ENCODE data around the gene ATP8A2. TPM values are rescaled to one million over a fixed set of nuclear protein-coding genes. Genes with fewer than 3 reads are reported as not detected.

Gene ATP8A2
- total RNA-seq, 2 experiments from 2014 or later: 0.10 to 0.15 TPM

DNA sequence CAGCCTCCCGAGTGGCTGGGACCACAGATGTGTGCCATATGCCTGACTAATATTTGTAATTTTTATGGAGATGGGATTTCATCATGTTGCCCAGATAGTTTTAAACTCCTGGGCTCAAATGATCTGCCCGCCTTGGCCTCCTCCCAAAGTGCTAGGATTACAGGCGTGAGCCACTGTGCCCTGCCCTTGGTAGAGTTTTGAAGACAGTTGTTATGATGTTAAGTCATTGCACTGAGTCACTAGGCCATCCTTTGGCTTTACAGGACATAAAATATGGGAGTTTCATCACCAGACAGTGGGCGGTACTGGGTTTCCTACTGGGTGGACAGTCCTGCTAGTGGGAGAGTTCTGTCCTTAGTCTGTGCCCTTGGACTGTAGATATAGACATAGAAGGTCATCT is 282.5 kb downstream of the ATP8A2 start:
- Mint-ChIP-seq H3K4me1 (no peaks in the 10 kb centered on the region), H3K27me3 (peaks cover 10% of the 10 kb centered on the region), H3K4me3 (no peak overlapping the region), H3K27ac (no peak overlapping the region), H3K36me3 (ENCODE audit: low read depth) (no peaks in the 10 kb centered on the region), H3K9me3 (no peaks in the 10 kb centered on the region)
- CTCF ChIA-PET: no interaction called here
- POLR2A ChIA-PET: no interaction called here
- DNase-seq: no peak

DNA sequence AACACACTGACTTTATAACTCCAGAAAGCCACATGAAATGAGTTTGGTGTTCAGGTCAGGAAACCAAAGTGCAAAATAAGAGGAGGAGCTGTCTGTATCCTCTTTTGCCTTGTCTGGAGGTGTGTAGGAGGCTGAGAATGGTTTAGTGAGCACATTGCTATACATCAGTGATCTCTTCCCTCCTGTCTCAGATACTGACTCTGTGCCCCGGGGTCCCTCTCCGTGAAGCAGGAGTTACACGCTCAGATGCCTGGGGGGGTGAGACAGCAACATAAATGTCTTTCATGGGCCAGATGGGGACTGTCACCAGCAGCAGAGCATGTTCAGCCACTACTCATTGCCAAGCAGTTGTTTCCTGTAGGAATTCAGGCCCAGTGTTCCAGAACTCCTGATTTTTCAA is 285.4 kb downstream of the ATP8A2 start:
- Mint-ChIP-seq H3K4me1 (no peaks in the 10 kb centered on the region), H3K27me3 (peaks cover 12% of the 10 kb centered on the region), H3K9me3 (no peaks in the 10 kb centered on the region), H3K36me3 (ENCODE audit: low read depth) (no peaks in the 10 kb centered on the region), H3K4me3 (no peak overlapping the region), H3K27ac (no peak overlapping the region)
- DNase-seq: no peak
- ChIA-PET CTCF (no interaction called here), POLR2A (no interaction called here)

GRCh38 chr13:25659091-25659795 is 287.5 kb downstream of the ATP8A2 start:
- DNase-seq: no peak
- ChIA-PET POLR2A (no interaction called here), CTCF (no interaction called here)
- H3K4me3 Mint-ChIP-seq: no peak overlapping the region
- no peaks in the 10 kb centered on the region for H3K9me3 Mint-ChIP-seq
- H3K27me3 Mint-ChIP-seq: peaks cover 5% of the 10 kb centered on the region
- H3K27ac Mint-ChIP-seq: no peak overlapping the region
- no peaks in the 10 kb centered on the region for H3K36me3 Mint-ChIP-seq (ENCODE audit: low read depth)
- H3K4me1 Mint-ChIP-seq: no peaks in the 10 kb centered on the region

GRCh38 chr13:25660996-25661395 is 289.2 kb downstream of the ATP8A2 start:
- POLR2A ChIA-PET: no interaction called here
- Mint-ChIP-seq H3K9me3 (no peaks in the 10 kb centered on the region), H3K27me3 (peaks cover 5% of the 10 kb centered on the region), H3K36me3 (ENCODE audit: low read depth) (no peaks in the 10 kb centered on the region), H3K4me1 (no peaks in the 10 kb centered on the region), H3K27ac (no peak overlapping the region), H3K4me3 (no peak overlapping the region)
- DNase-seq: no peak
- CTCF ChIA-PET: no interaction called here

- POLR2A ChIA-PET: no interaction called here
- Mint-ChIP-seq H3K4me1 (no peaks in the 10 kb centered on the region), H3K4me3 (no peak overlapping the region), H3K27me3 (peaks cover 2% of the 10 kb centered on the region), H3K9me3 (no peaks in the 10 kb centered on the region), H3K27ac (no peak overlapping the region), H3K36me3 (ENCODE audit: low read depth) (no peaks in the 10 kb centered on the region)
- CTCF ChIA-PET: no interaction called here
- DNase-seq: no peak
These were observed 290.7 kb downstream of the ATP8A2 start for GRCh38 chr13:25662516-25662915.

DNA sequence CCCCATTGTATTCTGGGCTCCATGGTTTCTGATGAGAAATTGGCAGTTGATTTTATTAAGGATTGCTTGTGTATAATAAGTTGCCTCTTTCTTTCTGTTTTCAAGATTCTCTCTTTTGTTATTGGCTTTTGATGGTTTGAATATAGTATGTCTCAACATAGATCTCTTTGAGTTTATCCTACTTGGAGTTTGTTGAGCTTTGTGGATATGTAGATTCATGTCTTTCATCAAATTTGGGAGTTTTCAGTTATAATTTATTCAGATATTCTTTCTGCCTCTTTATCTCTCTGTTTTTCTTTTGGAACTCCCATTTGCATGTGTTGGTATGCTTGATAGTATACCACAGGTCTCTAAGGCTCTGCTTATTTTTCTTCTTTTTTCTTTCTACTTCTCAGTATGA is 296.6 kb downstream of the ATP8A2 start:
- no peaks in the 10 kb centered on the region for H3K36me3 Mint-ChIP-seq (ENCODE audit: low read depth)
- POLR2A ChIA-PET: no interaction called here
- H3K9me3 Mint-ChIP-seq: no peaks in the 10 kb centered on the region
- CTCF ChIA-PET: no interaction called here
- no peak overlapping the region for H3K27ac Mint-ChIP-seq
- H3K4me3 Mint-ChIP-seq: no peak overlapping the region
- no peaks in the 10 kb centered on the region for H3K4me1 Mint-ChIP-seq
- H3K27me3 Mint-ChIP-seq: peaks cover 2% of the 10 kb centered on the region
- no peak for DNase-seq

DNA sequence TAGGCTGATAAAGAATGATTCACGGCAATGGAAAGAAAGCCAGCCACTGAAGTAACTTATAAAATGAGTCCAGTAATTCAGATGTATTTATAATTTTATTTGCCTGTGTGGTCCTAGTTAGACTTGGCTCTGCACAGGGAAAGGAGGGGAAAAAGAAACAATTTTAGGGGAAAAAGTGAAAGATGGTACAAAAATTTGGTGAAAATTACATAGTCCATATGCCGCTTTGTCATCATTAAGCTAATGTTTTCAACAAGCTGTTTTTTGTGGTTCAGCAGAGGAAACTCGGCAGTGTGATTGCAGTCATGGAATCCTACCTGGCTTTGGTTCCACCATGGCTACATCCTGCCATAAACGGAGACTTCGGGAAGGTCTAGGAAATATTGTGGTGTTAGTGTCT is 301.9 kb downstream of the ATP8A2 start:
- CTCF ChIA-PET: no interaction called here
- DNase-seq: no peak
- POLR2A ChIA-PET: no interaction called here

DNA sequence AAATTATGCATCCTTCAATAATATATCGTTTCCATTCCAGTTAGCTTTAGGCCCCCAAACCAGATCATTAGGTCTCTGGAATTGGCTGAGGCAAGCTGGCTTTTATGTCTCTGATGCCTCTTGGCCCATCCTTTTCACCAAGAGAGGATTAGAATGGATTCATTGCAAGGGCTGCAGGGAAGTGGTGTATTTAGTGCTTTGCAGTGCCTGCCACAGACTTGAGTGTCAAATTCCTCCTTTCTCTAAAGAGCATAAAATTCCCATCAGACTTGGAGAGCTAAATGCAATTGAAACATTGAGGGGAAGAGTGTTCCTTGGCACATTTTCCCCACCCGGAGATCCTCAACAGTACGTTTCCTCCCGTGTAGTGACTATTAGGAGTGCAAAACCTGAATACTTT is 302.6 kb downstream of the ATP8A2 start:
- no peak for DNase-seq
- H3K9me3 Mint-ChIP-seq: no peaks in the 10 kb centered on the region
- ChIA-PET CTCF (no interaction called here), POLR2A (interaction anchor here (0.6 kb wide), 1 partner anchor 18 kb away, joined by 4 read pairs; no protein-coding TSS in a partner anchor)
- no peaks in the 10 kb centered on the region for H3K36me3 Mint-ChIP-seq (ENCODE audit: low read depth)
- no peaks in the 10 kb centered on the region for H3K4me1 Mint-ChIP-seq
- H3K27ac Mint-ChIP-seq: no peak overlapping the region
- H3K27me3 Mint-ChIP-seq: peaks cover 4% of the 10 kb centered on the region
- H3K4me3 Mint-ChIP-seq: no peak overlapping the region

More for the DNA sequence above, 301.9 kb downstream of the ATP8A2 start:
- no peaks in the 10 kb centered on the region for H3K4me1 Mint-ChIP-seq
- no peak overlapping the region for H3K27ac Mint-ChIP-seq
- no peaks in the 10 kb centered on the region for H3K9me3 Mint-ChIP-seq
- no peak overlapping the region for H3K4me3 Mint-ChIP-seq
- peaks cover 4% of the 10 kb centered on the region for H3K27me3 Mint-ChIP-seq
- H3K36me3 Mint-ChIP-seq (ENCODE audit: low read depth): no peaks in the 10 kb centered on the region

DNA sequence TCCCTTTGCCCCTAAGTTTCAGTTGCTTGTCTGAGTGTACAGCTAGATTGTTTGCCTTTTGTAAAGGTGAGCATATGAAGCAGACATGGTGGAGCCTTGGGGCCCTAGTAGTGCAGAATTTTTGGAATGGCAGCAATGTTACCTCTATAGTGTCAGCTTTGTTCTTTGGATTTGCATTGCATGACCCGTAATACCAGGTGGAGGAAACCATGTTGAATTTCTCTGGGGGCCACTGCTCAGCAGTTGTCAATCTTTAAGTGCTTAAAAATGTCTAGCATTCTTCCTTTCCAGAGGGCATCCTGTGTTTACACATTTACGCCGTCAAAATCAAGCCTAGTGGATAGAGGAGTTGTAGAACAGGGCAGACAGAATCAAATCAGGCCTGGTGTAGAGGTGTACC is 303.3 kb downstream of the ATP8A2 start:
- no peak overlapping the region for H3K4me3 Mint-ChIP-seq
- peaks cover 2% of the 10 kb centered on the region for H3K27me3 Mint-ChIP-seq
- no peaks in the 10 kb centered on the region for H3K4me1 Mint-ChIP-seq
- DNase-seq: no peak
- no peaks in the 10 kb centered on the region for H3K36me3 Mint-ChIP-seq (ENCODE audit: low read depth)
- CTCF ChIA-PET: interaction anchor here (0.7 kb wide), 1 partner anchor 25 kb away, joined by 3 read pairs; no protein-coding TSS in a partner anchor
- H3K27ac Mint-ChIP-seq: no peak overlapping the region
- no peaks in the 10 kb centered on the region for H3K9me3 Mint-ChIP-seq
- POLR2A ChIA-PET: interaction anchor here (0.6 kb wide), 1 partner anchor 19 kb away, joined by 4 read pairs; no protein-coding TSS in a partner anchor

GRCh38 chr13:25677956-25678355 is 306.2 kb downstream of the ATP8A2 start:
- Mint-ChIP-seq H3K4me1 (no peaks in the 10 kb centered on the region), H3K36me3 (ENCODE audit: low read depth) (no peaks in the 10 kb centered on the region), H3K27me3 (peaks cover 2% of the 10 kb centered on the region), H3K9me3 (no peaks in the 10 kb centered on the region), H3K27ac (no peak overlapping the region), H3K4me3 (no peak overlapping the region)
- ChIA-PET POLR2A (no interaction called here), CTCF (no interaction called here)
- DNase-seq: no peak

GRCh38 chr13:25678398-25678797 is 306.6 kb downstream of the ATP8A2 start:
- no peaks in the 10 kb centered on the region for H3K9me3 Mint-ChIP-seq
- peaks cover 2% of the 10 kb centered on the region for H3K27me3 Mint-ChIP-seq
- no peak for DNase-seq
- no peaks in the 10 kb centered on the region for H3K36me3 Mint-ChIP-seq (ENCODE audit: low read depth)
- no peaks in the 10 kb centered on the region for H3K4me1 Mint-ChIP-seq
- H3K4me3 Mint-ChIP-seq: no peak overlapping the region
- ChIA-PET CTCF (no interaction called here), POLR2A (no interaction called here)
- H3K27ac Mint-ChIP-seq: no peak overlapping the region

DNA sequence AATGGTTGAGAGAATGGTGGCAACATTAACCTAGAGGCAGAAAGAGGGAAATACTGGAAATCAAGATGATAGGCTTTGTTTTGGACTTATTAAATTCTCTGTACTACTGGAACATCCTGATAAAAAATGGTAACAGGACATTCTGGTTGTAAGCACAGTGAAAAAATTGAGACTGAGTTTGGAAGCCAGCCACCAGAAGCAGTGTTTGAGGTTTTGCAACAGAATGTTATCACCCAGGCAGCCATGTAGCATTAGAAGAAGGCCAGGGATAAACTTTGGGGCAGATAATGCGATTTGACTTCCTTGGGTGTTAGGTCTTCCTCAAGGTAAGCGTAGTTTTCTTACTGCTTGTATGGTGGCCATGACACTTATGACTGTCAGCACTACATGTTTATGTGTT is 307.4 kb downstream of the ATP8A2 start:
- Mint-ChIP-seq H3K4me1 (no peaks in the 10 kb centered on the region), H3K9me3 (no peaks in the 10 kb centered on the region), H3K27ac (no peak overlapping the region), H3K36me3 (ENCODE audit: low read depth) (no peaks in the 10 kb centered on the region), H3K27me3 (peaks cover 2% of the 10 kb centered on the region), H3K4me3 (no peak overlapping the region)
- ChIA-PET POLR2A (no interaction called here), CTCF (no interaction called here)
- no peak for DNase-seq

DNA sequence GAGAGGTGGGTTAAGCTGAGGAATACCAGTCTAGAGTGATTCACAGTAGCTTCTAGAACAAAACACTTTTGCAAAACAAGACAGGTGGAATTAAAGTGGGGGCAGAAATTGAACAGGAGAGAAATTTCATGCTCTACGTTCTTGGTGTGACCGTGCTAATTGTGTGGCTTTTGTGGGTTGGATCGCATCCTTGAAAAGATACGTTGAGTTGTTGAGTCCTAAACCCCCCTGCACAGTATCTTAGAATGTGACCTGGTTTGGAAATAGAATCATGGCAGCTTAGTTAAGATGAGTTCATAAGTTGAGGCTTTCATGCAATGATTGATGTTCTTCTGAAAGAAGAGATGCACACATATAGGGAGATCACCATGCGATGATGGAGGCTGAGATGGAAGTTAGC is 308.2 kb downstream of the ATP8A2 start:
- DNase-seq: no peak
- CTCF ChIA-PET: no interaction called here
- POLR2A ChIA-PET: no interaction called here
- Mint-ChIP-seq H3K4me3 (no peak overlapping the region), H3K36me3 (ENCODE audit: low read depth) (no peaks in the 10 kb centered on the region), H3K9me3 (no peaks in the 10 kb centered on the region), H3K27ac (no peak overlapping the region), H3K4me1 (no peaks in the 10 kb centered on the region), H3K27me3 (no peaks in the 10 kb centered on the region)

DNA sequence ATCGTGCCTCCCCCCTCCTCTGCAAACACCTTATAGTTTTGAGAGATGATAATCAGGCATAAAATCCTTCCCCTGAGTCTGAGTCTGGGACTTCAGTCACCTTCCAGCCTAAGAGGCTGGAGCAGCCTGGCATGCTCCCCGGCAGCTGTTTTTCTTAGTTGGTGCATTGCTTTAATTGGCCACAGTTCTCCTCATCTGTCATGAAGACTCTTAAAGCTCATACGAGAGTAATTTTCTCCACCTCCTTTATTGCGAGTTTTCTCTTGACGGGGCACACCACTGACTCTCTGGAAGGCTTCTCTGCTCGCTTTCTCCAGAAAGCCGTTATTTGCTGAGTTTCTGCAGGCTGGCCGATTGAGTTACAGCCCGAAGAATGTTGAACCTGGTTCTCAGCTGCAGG is 310.5 kb downstream of the ATP8A2 start:
- Mint-ChIP-seq H3K27ac (no peak overlapping the region), H3K27me3 (no peaks in the 10 kb centered on the region), H3K4me1 (no peaks in the 10 kb centered on the region), H3K4me3 (no peak overlapping the region), H3K9me3 (no peaks in the 10 kb centered on the region), H3K36me3 (ENCODE audit: low read depth) (no peaks in the 10 kb centered on the region)
- DNase-seq: no peak
- CTCF ChIA-PET: no interaction called here
- POLR2A ChIA-PET: no interaction called here
